ENCODE measurements around the gene DLEC1.

GRCh38 chr3:38021196-38021595, 17.8 kb upstream of the DLEC1 start:
- no peak for TF ChIP-seq CTCF (IDR thresholded peaks at IDR 0.05)
- TF ChIP-seq POLR2AphosphoS5 (IDR thresholded peaks at IDR 0.05) = no peak
- no peak for TF ChIP-seq POLR2A (IDR thresholded peaks at IDR 0.05)
- no peak for TF ChIP-seq EP300 (IDR thresholded peaks at IDR 0.05)
